DND-41 (cell line): ENCODE measurements around the gene CCSER2.

ENCODE experiments used
- CTCF ChIP-seq: IDR thresholded peaks from 2 replicates; pipeline ENCODE4 v1.5.1; 2012; ENCODE audit warnings: borderline replicate concordance, low read length, moderate library complexity, mild to moderate bottlenecking; ENCODE audit not compliant: poor library complexity, severe bottlenecking; ENCODE audit errors: extremely low read depth
- EZH2 ChIP-seq: IDR thresholded peaks from 3 replicates; pipeline ENCODE4 v1.6.1; 2012; ENCODE audit warnings: borderline replicate concordance, low read depth, mild to moderate bottlenecking, moderate library complexity, low read length, inconsistent platforms; ENCODE audit not compliant: severe bottlenecking

GRCh38 chr10:84342584-84342983, 14.2 kb downstream of the CCSER2 start:
- TF ChIP-seq CTCF (no peak), EZH2 (no peak)
